DMS79 treated with DMSO at 0.1 percent for 48 hours (cell line): ENCODE measurements around the gene WNT7B.

ENCODE experiments used
- DNase-seq: peaks from one replicate; lab custom pipeline; 2025; lab: John Stamatoyannopoulos, UW

The WNT7B gene

DNA sequence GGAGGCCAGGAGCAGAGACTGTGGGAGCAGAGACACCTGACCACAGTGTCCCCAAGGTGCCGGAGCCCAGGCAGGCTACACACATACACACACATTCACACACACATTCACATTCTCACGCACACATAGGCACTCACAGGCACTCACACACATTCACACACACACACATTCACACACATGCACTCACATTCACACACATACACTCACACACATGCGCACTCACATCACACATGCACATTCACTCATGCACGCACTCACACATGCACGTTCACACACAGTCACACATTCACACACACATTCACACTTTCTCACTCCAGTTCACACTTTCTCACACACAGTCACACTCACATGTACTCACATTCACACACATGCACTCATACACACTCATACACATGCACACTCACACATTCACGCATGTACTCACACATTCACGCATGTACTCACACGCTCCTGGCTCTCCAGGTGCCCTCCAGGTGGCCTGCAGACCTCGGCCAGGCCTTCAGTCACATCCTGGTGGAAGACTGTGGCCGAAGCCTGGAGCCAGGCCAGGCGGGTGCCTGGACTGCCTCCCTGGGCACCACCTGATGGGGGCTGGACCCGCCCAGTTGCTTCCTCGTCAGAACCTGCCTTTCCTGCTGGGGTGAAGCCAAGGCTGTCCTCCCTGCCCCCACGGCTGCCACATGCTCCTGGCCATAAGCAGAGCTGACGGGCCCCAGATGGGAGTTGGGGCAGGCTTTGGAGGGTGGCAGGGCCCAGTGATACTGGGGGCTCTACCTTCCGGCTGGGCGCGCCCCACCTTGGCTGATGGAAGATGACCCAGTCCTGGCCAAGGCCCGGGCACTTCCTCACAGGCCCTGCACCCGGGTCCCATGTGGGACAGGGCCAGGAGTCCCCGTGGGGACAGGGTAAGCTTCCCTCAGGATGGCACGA lies 89.5 kb downstream of the WNT7B start:
- no peak for DNase-seq

DNA sequence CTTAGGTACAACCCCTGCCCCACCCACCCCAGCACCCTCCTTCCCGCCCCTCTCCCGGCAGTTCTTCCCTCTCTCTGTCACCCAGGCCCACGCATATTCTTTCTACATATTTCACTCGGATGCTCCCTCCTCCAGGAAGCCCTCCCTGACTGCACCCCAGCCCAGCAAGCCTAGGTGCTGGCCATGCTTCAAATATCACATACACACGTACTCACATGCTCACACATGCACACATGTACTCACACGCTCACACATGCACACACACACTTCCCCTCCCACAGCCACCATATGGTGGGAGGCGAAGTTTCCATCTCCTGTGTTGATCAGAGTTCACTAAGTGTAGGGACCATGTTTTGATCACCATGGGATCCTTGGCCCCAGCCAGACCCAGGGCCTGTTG lies 90.4 kb downstream of the WNT7B start:
- no peak for DNase-seq

GRCh38 chr22:45885941-45886395 lies 91.0 kb downstream of the WNT7B start:
- no peak for DNase-seq

DNA sequence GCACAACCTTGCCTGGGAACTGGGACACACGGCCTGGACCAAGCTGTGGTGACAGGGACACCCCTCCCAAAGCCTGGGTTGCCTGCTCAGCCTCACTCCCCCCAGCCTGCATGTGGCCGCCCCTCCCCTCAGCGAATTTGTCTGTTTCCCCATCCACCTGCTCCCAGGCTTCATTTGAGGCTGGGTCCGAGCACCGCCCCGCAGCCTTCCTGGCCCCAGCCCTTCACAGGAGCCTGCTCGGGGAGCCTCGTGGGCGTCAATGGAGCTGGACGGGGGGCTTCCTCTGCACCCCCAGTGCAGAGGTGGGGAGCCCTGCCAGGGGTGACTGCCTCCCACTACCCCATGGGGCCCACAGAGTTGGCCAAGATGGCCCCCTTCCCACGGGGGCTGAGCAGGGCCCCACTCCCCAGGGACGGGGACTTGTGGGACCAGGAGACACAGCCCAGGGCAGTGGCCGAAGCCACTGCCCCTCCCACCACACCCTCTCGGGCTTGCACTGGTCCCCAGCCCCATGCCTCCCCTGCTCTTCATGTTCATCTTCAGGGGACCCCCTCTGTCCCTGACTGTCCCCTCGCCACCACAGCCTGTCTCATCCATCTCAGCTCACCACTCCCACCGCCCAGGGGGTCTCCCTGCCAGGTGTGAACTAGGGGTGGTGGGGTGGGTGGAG lies 91.7 kb downstream of the WNT7B start:
- DNase-seq = no peak

GRCh38 chr22:45884201-45885062 lies 92.5 kb downstream of the WNT7B start:
- DNase-seq = no peak

GRCh38 chr22:45883811-45884170 lies 93.2 kb downstream of the WNT7B start:
- no peak for DNase-seq

DNA sequence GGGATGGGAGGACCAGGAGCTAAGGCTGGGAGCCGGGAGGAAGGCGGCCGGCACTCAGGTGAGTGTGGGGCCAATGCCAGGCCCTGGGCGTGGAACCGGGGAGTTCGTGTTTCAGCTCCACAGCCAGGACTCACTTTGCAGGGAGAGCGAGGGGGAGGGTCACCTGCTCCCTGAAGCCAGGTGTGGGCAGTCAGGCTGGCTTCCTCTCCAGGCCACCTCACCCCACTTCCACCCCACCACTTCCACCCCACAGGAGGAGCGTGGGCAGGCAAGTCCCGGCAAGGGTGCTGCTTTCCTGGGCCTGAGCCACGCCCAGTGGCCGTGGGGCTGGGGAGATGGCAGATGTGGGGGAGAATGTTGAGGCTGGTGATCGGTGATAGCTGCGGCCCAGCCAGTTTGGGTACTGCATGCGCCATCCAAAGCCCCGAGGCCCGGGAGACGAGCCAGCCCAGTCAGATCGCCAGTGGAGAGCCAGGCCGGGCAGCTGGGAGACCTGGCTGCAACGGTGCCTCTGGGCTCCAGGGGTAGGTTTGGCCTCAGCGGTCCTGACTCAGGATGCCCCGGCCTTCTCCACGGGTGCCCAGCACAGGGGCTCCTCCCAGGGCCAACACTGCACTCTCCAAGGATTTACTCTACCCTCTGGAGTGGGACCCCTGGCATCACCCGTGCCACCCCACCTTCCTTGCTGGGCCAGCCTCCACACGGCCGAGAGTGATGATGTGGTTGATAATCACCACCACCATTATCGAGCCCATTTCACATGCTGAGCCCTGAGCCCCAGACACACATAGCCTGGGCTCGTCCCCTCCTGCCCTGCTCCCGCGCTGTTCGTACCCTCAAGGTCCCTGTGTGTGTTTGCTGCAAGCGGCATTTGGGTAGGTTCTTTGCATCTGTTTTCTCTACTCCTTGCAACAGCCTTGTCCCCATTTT lies 93.8 kb downstream of the WNT7B start:
- DNase-seq = no peak

DNA sequence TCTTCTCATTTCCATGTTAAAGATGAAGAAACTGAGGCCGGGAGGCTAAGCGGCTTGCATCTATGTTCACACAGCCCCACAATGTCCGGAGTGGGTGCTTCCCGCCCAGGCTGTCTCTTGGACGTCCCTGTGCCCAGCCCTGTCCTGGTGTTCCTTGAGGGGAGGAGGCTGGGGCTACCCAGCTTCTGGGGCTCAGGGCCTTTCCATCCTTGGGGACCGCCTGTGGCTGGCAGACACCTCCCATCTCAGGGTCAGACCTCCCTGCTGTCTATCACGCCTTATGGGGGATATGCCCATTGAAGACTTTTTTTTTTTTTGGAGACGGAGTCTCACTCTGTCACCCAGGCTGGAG lies 95.5 kb downstream of the WNT7B start:
- no peak for DNase-seq

DNA sequence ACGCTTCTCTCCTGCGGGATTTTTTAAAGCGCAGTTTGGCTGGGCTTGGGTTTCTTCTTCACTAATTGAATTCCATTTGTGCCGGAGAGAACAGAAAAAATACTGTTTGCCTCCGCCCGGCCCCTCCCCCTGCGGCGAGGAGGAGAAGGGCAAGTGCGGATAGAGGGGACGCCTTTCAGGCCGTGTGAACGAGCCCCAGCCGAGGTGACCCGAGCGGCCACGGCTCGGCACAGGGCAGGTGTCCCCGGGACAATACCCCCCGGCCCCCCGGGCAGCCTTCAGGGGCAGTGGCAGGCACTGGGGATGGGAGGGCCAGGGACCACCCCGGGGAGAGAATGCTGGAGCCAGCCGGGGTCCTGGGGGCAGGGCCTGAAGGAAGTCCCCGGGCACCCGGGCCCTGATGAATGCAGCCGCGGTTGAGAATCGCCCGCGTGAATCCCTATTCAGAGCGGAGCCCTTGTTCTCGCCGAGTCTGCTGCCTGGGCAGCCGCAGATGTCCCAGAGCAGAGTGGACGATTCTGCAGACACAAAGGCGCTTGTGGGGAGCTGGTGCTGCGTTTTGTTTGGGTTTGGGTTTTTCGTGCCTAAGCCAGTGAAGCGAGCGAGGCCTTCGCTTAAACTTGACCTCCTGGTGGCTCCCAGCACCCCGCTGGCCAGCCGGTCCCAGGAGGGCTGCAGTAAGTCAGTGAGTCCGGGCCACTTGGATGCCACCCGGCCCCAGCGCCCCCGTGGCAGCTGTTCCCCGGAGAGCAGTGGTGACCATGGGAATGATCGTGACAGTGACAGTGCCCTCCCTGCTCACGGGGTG lies 96.0 kb downstream of the WNT7B start:
- no peak for DNase-seq

- no peak for DNase-seq
These were observed 96.8 kb downstream of the WNT7B start for GRCh38 chr22:45880091-45880715.

GRCh38 chr22:45879552-45879949 lies 97.4 kb downstream of the WNT7B start:
- DNase-seq = no peak

GRCh38 chr22:45878901-45879551 lies 97.9 kb downstream of the WNT7B start:
- no peak for DNase-seq

GRCh38 chr22:45878051-45878781 lies 98.7 kb downstream of the WNT7B start:
- peak; percentile 57 for DNase-seq

DNA sequence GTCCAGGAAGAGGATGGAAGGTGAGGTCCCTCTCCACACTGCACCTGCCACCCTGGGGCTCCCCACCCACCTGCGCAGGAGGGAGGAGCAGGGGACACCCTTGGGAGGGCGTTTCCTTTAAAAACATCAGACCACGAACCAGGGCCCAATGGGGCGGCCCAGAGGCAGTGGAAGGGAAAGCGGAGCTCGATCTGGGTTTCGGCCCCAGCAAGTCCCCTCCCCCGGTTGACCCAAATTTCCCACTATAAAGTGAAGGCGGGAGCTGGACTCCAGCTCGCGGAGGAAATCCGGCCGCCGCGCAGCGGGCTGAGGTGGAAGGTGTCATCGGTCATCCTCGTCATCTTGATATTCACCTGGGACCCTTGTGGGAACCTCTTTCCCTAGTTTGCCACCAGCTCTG lies 99.3 kb downstream of the WNT7B start:
- DNase-seq = no peak

- DNase-seq = no peak
These were observed 100.0 kb downstream of the WNT7B start for GRCh38 chr22:45877036-45877380.

DNA sequence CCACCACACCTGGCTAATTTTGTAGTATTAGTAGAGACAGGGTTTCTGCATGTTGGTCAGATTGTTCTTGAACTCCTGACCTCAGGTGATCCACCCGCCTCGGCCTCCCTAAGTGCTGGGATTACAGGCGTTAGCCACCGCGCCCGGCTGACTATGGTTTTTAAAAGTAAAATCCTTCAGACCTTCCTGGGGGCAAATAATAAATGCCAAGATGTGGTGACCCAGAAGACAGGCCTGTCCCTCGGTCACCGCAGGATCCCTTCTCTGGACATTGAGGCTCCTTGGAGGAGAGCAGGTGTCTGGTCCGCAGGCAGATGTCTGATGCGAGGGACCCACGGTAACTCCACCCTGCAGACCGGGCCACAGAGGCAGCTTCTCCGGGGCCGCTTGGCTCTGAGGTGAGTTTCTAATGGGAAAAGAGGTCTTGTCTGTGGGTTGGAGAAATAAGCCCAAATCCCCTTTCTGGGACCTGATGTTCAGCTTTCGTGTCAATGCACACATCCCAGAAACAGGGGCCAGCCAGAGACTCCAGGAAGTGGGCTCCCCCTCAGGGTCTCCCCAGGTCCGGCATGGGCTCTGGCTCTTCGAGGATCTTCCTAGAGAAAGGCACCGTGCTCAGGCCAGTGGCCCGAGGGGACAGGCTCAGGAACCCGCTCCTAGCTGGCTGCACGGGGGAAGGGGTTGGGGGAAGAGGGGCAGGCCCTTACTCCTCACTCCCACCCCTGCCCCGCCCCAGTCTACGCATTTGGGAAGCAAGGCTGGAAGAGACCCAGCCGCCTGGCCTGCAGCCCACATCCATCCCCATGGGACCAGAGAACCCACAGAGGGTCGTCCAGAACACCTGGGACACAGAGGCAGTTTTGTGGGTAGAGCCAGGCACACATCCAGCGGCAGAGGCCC lies 100.6 kb downstream of the WNT7B start:
- DNase-seq = no peak

GRCh38 chr22:45872659-45873263 lies 104.2 kb downstream of the WNT7B start:
- no peak for DNase-seq
